Forelimb muscle (tissue), 1 donor: ENCODE data around the gene ERMAP. TPM values are rescaled to one million over a fixed set of nuclear protein-coding genes. Genes with fewer than 3 reads are reported as not detected.
"Not testable (repeated sequence)": the region's sequence is repeated elsewhere in the genome, so short reads cannot be mapped to it uniquely, and the experiment has no call there.

Experiments used
- DNase-seq: peaks from one replicate; pipeline ENCODE4 v3.0.0-alpha.2; 2013; ENCODE audit warnings: low read depth
- polyA plus RNA-seq: library from polyadenylated mRNA; unstranded; fragments of 120-200 nt; gene quantifications from one replicate; pipeline ENCODE4 v1.2.1, GENCODE V29; 2013; ENCODE audit not compliant: insufficient read length

The ERMAP gene
- polyA plus RNA-seq, 1 donor = 9.0 TPM

DNA sequence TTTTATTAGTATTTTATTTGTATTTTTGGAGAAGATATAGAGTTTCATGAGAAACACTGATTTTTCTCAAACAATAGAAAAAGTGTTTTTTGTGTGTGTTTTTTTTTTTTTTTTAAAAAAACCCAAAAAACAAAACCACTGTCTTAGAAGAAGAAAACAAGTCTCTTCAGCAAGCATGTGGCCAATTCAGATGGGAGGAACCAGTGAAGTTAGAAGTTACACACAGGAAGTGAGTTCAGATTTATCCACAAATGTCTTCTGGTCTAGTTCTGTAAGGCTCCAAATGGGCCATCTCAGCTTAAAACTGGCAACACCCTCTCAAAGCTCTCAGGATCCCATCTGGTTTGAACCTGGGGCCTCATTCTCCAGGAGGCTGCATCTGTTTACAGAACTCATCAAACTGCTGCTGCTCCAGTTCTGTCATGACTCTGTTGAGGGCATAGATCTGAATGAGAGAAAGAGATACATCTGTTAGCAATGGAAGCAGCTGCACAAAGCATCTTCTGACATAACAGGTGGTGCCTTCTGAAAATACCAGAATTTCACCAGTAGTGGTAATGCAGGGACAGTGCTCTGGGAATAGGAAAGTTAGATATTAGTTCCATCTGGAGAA lies 9.8 kb upstream of the ERMAP start:
- no peak for DNase-seq

DNA sequence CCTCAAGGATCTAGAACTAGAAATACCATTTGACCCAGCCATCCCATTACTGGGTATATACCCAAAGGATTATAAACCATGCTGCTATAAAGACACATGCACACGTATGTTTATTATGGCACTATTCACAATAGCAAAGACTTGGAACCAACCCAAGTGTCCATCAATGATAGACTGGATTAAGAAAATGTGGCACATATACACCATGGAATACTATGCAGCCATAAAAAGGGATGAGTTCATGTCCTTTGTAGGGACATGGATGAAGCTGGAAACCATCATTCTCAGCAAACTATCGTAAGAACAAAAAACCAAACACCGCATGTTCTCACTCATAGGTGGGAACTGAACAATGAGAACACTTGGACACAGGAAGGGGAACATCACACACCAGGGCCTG lies 2.1 kb upstream of the ERMAP start:
- DNase-seq = not testable (repeated sequence)

DNA sequence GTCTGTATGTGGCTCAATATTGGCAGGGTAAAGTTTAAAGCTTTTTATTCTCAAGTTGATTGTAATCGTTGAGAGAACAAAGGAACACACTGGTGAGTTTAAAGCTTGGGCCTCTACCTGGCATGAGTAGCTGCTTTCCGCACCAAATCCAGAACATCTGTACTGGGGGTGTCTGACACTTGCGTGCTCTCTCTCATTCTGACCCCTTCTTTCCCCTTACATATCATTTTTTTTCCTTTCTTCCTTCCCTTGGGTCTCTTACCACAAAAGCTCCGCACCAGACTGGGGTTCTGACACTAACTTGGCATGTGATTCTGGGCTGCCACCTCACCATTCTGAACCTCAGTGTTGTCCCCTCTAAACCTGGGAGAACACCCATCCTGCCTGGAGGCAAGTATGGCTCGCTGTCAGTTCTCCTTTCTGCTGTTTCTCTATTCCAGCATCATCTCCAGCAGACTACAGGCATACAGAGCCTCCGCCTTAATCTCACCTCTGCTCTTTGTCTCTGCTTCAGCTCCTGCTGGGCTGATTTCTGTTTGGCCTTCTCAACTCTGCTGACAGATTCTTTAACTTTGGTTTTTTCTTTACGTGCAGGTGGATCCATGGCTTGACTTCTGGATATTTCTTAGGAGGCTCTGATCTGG lies 859 bp upstream of the ERMAP start:
- no peak for DNase-seq

DNA sequence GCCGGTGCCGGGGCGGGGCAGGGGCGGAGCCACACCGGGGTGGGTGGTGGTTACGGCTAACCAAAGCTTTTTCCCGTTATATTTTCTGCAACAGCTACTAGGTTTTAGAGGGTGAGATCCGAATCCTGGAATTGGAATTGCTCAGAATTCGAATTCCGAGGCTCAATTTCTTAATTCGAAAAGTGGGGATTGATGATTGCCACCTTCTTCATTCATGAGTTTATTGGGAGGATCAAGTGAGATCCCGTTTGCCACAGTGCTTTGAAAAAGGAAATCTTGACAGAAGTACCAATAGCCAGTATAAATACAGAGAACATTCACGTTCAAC lies 482 bp downstream of the ERMAP start:
- no peak for DNase-seq

DNA sequence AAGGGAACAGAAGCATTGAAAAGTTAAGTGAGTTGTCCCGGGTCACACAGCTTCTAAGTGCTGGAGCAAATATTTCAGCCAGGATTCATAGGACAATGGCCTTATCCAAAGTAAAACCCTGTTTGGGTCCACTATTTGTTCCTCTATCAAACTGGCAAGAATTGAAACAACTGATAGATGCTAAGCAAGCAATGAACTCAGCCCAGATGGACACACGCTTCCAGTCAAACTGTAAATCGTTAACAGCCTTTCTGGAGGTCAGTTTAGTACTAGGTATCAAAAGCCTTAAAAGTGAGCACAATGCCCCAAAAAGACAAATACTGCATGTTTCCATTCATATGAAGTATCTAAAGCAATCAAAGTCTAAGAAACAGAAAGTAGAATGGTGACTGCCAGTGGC lies 1.1 kb downstream of the ERMAP start:
- no peak for DNase-seq

DNA sequence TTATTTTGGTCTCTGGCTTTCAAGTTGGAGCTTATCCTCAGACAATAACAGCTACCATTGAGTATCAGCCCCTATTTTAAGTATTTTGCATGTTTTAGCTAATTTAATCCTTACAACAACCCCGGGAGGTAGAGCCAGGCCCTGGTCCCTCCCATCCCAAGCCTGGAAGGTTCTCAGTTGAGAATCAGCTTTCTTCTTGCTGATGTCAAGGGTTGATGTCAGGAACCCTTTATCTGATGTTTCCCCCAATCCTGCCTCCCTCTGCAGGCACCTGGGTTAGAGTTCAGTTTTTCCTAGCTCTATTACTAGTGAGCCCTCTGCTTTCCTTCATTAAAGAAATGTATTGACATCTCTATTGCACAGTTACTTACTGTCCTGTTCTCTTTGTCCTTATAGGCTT lies 3.9 kb downstream of the ERMAP start:
- DNase-seq = no peak

DNA sequence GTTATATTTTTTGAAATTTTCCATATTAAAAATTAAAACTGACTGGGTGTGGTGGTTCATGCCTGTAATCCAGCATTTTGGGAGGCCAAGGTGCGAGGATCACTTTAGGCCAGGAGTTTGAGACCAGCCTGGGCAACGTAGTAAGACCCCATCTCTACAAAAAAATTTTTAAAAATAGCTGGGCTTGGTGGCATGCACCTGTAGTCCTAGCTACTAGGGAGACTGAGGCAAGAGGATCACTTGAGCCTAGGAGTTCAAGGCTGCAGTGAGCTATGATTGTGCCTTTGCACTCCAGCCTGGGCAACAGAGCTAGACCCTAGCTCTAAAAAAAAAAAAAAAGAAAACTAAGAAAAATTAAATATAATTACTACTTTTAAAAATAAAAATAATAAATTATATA lies 4.8 kb downstream of the ERMAP start:
- DNase-seq = no peak

DNA sequence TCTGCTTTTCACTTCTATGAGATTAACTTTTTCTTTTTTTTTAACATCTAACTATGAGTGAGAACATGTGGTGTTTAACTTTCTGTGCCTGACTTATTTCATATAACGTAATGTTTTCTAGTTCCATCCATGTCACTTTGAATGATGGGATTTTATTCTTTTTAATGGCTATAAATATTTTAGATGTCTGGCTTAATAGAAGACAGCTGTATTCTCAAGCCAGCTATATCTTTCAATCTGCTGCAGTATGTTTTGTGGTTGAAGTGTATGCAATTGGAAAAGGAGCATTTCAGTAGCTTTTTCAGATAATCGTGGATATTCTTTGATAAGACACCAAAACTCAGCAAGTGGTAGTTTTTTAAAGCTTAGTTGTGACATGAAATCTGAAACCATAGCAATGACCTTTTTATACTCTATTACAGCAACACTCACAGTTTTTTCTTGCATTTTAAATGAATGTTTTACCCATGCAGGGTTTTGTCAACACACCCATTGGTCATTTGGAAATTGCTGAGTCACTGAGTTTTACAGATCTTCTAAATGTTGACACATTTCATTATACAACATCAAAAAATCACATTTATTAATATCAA lies 6.0 kb downstream of the ERMAP start:
- no peak for DNase-seq

DNA sequence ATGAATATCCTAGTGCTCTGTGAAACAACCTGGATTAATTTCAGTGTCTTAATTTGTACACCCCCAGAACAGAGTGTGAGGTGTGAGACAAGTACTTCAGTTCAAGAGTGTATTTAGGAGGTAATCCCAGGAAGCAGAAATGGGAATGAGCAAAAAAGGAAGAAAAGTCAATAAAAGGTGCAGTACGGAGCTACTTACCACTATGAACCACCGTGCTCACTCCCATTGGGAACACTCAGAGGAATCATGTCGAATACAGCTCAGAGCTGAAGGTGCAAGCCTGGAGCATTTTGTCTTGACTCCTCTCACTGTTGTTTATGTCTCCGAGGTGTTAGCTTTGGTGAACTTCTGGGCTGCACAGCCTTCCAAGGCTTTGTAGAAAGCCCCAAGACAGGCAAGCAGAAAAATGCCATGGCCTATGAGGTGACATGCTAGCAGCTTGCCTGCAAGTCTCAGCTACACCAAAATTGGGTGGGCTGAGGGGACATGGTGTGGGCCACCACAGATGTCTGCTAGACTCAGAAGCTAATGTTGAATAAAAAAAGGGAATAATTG lies 7.6 kb downstream of the ERMAP start:
- DNase-seq = no peak

DNA sequence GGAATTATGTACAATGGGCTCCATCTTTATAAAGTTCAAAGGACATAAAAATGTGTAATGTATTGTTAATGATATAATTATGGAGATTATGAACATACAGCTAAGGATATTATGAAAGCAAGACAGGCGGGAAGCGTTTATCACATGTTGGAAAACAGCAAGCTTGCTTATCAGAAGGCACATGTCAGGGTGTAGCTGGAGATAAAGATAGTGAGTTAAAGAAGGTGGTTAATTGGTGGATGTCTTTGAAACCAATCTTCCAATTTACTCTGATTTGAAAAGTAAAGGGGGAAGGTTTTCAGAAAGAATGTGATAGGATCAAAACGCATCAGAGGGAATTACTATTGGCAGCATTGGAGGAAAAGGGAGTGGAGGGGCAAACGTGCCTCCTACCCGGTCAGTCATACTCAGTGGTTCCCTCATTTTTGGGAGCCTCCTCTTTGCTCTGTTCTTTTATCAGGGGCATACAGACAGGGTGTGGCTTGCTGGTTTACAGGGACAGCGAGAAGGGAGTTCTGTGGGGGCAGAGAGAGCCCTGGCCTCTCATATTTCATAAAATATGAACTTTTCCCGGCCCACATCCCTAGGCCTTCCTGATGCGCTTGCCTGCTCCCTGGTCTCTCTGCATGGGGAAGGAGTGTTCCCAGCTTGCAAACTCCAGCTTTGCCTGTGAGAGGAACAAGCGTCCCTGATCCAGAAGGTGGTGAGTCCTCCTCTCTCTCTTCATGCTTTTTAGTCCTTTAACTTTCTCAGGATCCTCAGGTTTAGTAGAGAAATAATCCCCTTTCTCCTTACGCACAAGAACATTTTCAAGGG lies 8.3 kb downstream of the ERMAP start:
- no peak for DNase-seq

DNA sequence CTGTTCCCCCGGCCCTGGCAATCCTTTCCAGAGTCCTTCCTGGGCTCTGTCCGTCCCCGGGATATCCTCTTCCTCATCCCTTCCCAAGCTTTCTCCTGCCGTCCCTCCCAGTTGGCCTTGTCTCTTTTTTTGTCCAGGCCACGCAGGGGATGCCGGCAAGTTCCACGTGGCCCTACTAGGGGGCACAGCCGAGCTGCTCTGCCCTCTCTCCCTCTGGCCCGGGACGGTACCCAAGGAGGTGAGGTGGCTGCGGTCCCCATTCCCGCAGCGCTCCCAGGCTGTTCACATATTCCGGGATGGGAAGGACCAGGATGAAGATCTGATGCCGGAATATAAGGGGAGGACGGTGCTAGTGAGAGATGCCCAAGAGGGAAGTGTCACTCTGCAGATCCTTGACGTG lies 13.7 kb downstream of the ERMAP start:
- DNase-seq = no peak

DNA sequence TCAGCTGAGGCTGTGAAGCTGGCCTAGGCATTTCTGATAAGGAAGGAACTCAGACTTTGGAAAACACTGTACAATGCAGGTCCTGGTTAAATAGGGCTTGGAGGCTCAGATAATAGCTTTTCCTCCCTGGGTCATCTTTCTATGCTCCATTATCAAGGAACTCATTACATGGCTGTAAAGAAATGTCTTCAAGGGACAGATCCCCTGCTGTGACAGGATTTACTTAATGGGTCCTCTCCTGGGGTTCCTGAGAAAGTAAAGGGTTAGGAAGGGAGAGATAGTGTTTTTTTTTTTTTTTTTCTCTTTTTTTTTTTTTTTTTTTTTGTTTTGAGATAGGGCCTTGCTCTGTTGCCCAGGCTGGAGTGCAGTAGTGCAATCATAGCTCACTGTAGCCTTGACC lies 14.4 kb downstream of the ERMAP start:
- DNase-seq = no peak

DNA sequence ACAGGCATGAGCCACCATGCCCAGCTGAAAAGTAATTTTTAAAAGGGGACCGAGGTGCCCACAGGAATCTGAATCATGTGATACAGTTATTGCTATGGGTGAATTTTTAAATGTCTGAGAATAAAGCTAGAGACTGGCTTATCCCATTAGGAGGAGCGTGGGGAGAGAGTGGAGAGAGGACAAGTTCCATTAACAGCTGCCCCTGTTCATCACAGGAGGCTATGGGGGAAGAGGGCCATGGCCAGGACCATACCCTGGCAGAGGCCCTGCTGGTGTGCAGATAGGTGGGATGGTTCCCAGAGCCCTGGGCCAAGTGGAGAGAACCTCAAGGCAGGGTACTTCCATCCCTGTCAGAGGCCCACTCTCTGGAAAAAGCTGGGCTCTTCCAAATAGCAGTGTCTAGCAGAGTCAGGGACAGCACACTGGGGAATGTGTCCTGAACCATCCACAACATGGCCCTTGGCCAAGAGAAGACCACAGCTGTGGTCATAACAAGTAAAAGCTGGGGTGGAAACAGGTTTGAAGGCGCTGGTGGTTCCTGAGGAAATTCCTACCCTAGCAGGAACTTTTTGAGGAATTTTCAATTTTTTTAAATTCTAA lies 15.8 kb downstream of the ERMAP start:
- DNase-seq = no peak

DNA sequence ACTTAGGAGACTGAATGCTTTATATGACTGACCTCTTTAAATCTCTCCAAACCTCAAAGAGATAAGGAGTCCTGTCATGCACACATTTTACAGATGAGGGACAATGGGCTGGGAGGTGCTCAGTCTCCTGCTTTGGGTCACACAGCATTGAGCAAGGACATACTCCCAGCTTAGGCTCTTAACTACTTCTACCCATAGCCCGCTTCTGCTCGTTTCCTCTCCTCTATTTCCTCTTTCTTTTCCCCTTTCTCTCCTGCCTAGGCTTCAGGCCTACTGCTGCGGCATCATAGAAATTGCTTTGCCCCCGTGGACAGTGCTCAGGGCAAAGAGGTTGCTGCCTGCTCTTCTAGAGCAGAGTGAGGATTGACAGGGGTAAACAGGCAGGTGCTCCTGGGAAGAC lies 17.1 kb downstream of the ERMAP start:
- DNase-seq = no peak

DNA sequence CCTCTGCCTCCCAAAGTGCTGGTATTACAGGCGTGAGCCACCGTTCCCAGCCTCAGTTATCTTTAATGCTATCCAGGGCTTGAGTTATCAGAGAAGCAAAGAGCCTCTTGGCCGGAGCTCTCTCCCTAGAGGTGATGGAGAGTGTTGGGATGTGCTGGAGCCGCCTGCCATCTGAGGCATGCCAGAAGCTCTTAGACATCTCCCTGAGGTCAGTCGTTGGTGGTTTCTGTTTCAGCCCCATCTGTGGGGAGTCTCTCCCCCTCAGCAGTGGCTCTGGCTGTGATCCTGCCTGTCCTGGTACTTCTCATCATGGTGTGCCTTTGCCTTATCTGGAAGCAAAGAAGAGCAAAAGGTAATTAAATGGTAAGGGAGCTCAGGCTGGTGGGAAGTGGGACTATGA lies 17.9 kb downstream of the ERMAP start:
- DNase-seq = no peak

DNA sequence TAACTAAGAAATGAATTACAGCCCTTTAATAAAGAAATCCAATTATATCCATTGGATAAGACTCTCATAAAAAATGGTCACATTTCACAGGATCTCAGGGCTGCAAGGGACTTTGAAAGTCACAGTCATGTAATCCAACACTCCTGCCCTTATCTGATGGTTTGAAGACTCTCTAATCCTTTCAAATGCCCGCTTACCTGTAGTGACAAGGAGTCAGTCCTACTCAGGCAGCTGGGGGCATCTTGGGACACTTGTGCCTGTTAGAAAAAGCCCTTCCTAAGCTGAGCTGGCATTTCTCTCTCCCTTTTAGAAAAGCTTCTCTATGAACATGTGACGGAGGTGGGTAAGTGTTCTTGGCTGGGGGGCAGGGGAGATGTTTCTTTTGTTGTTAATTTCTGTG lies 18.5 kb downstream of the ERMAP start:
- no peak for DNase-seq

DNA sequence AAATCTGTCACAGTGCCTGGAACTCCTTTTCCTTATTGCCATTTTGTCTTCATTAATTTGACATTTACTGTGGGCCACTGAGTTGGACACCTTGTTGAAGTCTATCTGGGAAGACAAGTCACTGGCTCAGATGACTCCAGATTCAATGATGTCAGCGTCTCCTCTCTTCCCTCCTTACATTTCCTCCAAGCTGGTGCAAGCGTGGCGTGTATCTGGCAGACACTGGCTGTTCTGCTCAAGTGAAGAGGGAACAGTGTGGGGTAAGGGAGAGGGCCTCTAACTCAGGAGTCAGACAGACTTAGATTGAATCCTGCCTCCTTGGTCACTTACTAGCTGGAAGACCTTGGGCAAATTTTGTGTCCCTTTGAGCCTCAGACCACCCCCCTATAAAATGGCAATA lies 20.8 kb downstream of the ERMAP start:
- DNase-seq = no peak

DNA sequence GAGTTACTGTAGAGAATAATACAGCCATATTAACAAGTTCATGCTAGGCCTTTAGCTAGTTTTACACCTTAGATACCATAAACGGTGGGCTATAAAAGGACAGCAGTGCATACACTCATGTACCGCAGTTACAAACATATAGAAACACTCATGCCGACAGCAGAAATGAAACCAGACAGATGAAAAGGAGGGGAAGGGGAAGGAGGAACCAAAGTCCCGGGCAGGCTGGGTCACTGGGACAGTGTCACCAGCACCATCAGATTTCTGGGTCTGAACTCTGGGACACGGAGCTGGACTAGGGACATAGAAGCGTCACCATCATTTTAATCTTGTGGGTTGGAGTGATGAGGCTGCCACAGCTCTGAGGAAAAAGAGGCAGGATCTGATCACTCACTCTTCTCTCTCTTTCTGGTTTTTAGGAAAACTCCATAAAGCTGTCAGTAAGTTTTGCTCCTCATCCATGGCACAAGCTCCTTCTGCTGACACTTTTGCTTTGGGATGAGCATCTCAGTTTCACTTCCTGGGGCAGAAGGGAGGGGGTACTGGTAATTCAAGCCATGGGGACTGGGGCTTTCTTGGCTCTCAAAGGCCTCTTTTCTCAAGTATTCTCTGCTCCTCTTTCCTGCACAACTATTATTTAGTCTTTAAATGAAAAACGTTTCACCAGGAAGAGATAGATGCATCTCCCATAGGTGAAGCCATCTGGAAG lies 21.7 kb downstream of the ERMAP start:
- no peak for DNase-seq

DNA sequence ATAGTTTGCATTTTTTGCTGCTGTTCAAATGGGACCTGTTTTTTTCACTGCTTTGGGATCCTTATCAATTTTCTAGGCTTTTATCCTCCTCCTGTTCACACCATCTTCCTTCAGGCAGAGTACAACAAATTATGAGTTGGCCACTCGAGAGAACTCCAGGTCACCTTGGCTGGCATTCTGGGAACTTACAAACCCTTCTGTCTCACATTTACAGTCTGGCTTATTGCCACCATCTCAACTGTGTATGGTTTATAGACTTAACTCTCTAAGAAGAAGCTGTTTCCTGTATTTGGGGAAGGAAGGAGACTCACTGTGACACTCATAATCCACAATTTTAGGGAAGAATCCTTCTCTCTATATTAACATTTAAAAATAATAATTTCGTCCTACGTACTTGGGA lies 24.1 kb downstream of the ERMAP start:
- DNase-seq = no peak

DNA sequence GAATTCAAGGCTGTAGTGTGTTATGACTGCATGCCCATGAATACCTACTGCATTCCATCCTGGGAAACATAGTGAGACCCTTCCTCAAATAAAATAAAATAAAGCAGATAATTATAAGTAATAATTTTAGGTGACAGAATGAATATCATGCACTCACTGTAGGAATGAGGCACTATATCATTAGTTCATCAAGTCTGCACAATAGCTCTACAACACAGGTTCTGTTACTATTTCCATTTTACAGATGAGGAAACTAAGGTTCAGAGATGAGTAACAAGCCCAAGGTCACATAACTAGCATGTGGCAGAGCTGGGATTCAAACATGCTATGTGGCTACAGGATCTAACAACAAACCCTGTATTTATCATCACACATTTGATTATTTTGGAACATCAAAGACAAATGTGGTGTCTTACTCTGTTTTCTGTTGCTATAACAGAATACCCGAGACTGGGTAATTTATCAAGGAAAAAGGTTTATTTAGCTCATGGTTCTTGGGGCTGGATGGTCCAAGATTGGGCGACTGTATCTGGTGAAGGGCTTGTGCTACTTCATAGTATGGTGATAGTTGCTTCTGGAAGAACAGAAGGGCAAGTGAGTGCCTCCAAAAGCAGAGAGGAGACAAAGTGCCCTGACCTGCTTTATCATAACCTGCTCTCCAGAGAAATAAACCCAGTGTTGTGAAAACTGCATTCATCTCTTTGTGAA lies 24.7 kb downstream of the ERMAP start:
- no peak for DNase-seq

DNA sequence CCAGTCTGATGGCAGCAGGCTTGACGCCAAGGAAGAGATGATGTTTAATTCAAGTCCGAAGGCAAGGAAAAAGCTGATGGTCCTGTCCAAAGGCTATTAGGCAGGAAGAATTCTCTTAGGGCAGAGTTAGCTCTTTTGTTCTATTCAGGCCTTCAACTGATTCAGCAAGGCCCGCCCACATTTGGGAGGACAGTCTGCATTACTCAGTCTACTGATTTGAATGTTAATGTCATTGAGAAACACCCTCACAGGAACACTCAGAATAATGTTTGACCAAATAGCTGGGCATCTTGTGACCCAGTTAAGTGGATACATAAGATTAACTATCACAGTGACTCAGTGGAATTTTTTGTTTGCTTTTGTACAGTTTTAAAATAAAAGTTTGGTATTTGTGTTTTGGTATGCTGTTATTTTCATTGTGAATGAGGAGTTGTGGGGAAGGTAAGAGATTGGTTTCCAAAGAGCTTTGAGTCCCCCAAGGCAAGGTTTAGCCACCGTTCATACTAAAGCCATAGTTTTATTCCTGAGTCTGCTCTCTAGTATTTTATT lies 27.7 kb downstream of the ERMAP start:
- DNase-seq = no peak
